A549 treated with AZD2906 at 1 μM for 4 hours (cell line): ENCODE measurements around the gene ZBTB2. TPM values are rescaled to one million over a fixed set of nuclear protein-coding genes. Genes with fewer than 3 reads are reported as not detected.

ENCODE experiments used
- total RNA-seq: library from RNA; stranded (reverse); fragments of 200-300 nt; extraction: Qiagen RNA extraction; gene quantifications from 5 replicates; pipeline ENCODE4 v1.2.3, GENCODE V29; 2022

ZBTB2 gene
- total RNA-seq: 13.6 to 14.9 TPM (median 14.3 TPM) in 5 replicates

DNA sequence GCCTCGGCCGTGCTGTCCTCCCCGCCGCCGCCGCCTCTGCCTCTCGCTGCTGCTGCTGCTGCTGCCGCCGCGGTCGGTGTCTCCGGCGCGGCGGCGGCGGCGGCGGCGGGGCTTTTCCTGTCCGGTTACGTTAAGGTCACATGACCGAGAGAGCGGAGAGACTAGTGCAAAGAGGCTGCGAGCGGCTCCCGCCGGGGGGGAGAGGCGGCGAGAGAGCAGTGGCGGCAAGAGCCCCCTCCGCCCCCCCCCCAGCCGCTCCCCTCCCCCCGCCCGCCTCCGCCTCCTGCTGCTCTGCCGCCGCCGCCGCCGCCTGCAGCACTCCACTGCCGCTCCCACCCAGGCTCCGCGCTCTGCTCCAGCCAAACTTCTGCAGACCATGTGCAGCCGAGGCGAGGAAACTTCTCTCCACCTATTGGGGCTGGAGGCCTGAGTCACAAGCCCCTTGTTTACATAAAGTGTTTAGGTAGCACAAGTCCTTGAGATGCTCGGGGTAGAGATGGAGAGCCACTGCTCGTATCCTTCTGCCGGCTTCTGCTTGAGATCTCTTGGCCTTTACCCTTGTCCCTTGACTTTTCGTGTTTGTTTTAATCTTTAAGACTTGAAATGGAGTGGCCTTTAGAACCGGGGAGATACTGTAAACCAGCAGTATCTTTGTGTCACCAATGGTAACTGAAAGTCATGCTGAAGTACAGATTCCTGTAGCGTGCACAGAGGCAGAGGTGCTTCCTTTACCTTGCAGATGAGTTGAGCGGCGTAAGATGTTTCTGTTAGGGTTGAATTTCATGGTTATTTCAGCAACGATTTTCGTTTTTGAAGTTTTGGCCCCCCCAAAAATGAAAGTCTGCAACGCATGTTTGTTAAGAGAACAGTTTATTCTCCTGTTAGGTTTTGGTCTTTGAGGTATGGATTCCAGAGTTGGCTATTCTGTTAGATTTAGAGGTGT, at the start of gene ZBTB2:
Gene ZBTB2 (minus strand): TSS at position 89 of the 943 bp plus-strand sequence. CDS start 17,922 bp downstream, outside the sequence.

Other genes starting within 250 kb of the ZBTB2 start
- 120 to 196 TPM (median 153 TPM) in 5 replicates for gene AKAP12, start 151.6 kb downstream of the ZBTB2 start, total RNA-seq
- gene RMND1, start 60.6 kb upstream of the ZBTB2 start, total RNA-seq: 13.3 to 14.6 TPM (median 14.3 TPM) in 5 replicates
- 0.05 to 0.14 TPM (median 0.08 TPM) in 5 replicates for gene CCDC170, start 102.5 kb upstream of the ZBTB2 start, total RNA-seq